GM19372 (cell line): ENCODE data around the gene RNH1.

Experiments
- ATAC-seq: cut with Tn5 transposase; IDR thresholded peaks from one replicate; pipeline ENCODE4 v1.9.1; 2021; ENCODE audit warnings: mild to moderate bottlenecking, low read depth, moderate library complexity; ENCODE audit not compliant: unreplicated experiment

RNH1 gene

GRCh38 chr11:461626-462025 lies 45.4 kb downstream of the RNH1 start:
- ATAC-seq: no peak

- ATAC-seq: no peak
These were observed 46.5 kb downstream of the RNH1 start for GRCh38 chr11:460331-461199.

- ATAC-seq: no peak
These were observed 47.4 kb downstream of the RNH1 start for GRCh38 chr11:459511-460220.

- ATAC-seq: no peak
These were observed 49.8 kb downstream of the RNH1 start for GRCh38 chr11:457111-457760.

- ATAC-seq: no peak
These were observed 50.5 kb downstream of the RNH1 start for GRCh38 chr11:456533-456932.

- ATAC-seq: no peak
These were observed 51.4 kb downstream of the RNH1 start for GRCh38 chr11:455566-456147.

GRCh38 chr11:454801-455565 lies 52.1 kb downstream of the RNH1 start:
- no peak for ATAC-seq

- ATAC-seq: no peak
These were observed 53.0 kb downstream of the RNH1 start for GRCh38 chr11:454043-454442.

GRCh38 chr11:453564-453963 lies 53.5 kb downstream of the RNH1 start:
- ATAC-seq: no peak

GRCh38 chr11:452916-453527 lies 54.0 kb downstream of the RNH1 start:
- ATAC-seq: no peak

GRCh38 chr11:452203-452744 lies 54.8 kb downstream of the RNH1 start:
- ATAC-seq: no peak

- ATAC-seq: no peak
These were observed 55.3 kb downstream of the RNH1 start for GRCh38 chr11:451738-452137.

- peak; percentile 4 for ATAC-seq
These were observed 56.1 kb downstream of the RNH1 start for GRCh38 chr11:450809-451451.

GRCh38 chr11:449889-450808 lies 56.9 kb downstream of the RNH1 start, which contains the start of gene PTDSS2:
Gene PTDSS2 (plus strand): TSS chr11:450279. CDS start chr11:450456, 177 bp downstream.
- ATAC-seq: peak; percentile 73

- peak; percentile 47 for ATAC-seq
These were observed 58.9 kb downstream of the RNH1 start for GRCh38 chr11:447923-448731.

- ATAC-seq: no peak
These were observed 60.2 kb downstream of the RNH1 start for GRCh38 chr11:446891-447290.
